SK-N-MC (cell line): ENCODE results near the gene TNIK.

Source experiments
- EZH2 ChIP-seq: fragments of 200-600 bp; sonication (generic); IDR thresholded peaks from one replicate; pipeline ENCODE4 v1.6.1; 2017; ENCODE audit warnings: antibody characterized with exemption
- POLR2AphosphoS5 ChIP-seq: IDR thresholded peaks from 2 replicates; pipeline ENCODE4 v1.6.1; 2012; ENCODE audit warnings: mild to moderate bottlenecking, low read depth, low read length, borderline replicate concordance

GRCh38 chr3:171358181-171358880, 101.9 kb downstream of the TNIK start:
- TF ChIP-seq POLR2AphosphoS5 (no peak), EZH2 (no peak)
